ENCODE measurements around the gene MCOLN1. TPM values are rescaled to one million over a fixed set of nuclear protein-coding genes. Genes with fewer than 3 reads are reported as not detected.

The MCOLN1 gene
- total RNA-seq, 2 donors from 2014 or later: 11.2 to 13.0 TPM

DNA sequence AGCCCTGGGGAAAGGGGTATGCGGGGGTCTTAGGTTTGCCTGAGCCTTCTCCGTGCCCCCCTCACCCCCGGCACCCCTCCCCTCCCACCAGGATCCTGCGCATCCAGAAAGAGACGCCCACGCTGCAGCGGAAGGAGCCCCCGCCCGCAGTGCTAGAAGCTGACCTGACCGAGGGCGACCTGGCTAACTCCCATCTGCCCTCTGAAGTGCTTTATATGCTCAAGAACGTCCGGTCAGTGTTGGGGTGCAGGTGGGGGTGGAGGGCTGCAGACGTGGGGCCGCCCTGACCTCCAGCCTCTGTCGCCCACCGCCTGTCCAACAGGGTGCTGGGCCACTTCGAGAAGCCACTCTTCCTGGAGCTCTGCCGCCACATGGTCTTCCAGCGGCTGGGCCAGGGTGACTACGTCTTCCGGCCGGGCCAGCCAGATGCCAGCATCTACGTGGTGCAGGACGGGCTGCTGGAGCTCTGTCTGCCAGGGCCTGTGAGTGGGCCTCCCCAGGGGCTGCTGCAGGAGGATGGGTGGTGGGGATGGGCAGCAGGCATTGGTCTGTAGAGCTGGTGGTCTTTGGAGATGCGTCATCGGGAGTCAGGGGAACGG is 17.5 kb downstream of the MCOLN1 start:
- no peaks in the 10 kb centered on the region for H3K27me3 ChIP-seq
- peaks cover 0 to 10% of the 10 kb centered on the region in 2 donors for H3K4me1 ChIP-seq
- TF ChIP-seq, protein P1, sequence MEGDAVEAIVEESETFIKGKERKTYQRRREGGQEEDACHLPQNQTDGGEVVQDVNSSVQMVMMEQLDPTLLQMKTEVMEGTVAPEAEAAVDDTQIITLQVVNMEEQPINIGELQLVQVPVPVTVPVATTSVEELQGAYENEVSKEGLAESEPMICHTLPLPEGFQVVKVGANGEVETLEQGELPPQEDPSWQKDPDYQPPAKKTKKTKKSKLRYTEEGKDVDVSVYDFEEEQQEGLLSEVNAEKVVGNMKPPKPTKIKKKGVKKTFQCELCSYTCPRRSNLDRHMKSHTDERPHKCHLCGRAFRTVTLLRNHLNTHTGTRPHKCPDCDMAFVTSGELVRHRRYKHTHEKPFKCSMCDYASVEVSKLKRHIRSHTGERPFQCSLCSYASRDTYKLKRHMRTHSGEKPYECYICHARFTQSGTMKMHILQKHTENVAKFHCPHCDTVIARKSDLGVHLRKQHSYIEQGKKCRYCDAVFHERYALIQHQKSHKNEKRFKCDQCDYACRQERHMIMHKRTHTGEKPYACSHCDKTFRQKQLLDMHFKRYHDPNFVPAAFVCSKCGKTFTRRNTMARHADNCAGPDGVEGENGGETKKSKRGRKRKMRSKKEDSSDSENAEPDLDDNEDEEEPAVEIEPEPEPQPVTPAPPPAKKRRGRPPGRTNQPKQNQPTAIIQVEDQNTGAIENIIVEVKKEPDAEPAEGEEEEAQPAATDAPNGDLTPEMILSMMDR (IDR thresholded peaks at IDR 0.05): no peak
- no peak overlapping the region for H3K4me3 ChIP-seq
- no peak for DNase-seq (ENCODE audit: low spot score)
- H3K9me3 ChIP-seq: no peaks in the 10 kb centered on the region
- peaks cover 66% of the 10 kb centered on the region for H3K36me3 ChIP-seq
- H3K27ac ChIP-seq: no peak overlapping the region

DNA sequence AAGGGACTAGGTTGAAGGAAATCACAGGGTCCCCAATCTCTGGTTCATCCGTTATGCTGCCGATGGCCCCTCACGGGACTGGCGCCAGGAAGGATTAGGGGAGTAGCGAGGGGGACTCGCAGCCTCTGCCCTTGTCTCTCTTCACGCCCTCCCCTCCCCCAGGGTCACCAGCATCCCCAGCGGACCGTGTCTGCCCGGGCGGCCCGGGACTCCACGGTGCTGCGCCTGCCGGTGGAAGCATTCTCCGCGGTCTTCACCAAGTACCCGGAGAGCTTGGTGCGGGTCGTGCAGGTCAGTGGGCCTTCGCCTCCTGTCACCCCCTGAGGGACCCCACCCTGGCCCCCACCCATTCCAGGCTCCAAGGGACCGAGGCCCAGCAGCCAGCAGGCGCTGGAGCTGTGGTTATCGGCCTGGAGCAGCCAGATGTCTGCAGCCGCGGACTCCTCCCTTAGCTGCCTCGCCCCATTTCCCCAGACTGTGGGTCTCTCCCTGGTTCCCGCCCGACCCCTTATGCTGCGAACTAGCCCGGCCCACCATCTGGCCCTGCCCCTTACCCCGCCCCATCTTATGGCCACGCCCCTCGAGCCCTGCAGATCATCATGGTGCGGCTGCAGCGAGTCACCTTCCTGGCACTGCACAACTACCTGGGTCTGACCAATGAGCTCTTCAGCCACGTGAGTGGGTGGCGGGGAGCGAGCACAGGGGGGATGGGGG is 18.5 kb downstream of the MCOLN1 start:
- Histone ChIP-seq H3K4me1 (peaks cover 0 to 7% of the 10 kb centered on the region in 2 donors), H3K27me3 (no peaks in the 10 kb centered on the region), H3K27ac (no peak overlapping the region), H3K36me3 (peaks cover 68% of the 10 kb centered on the region), H3K4me3 (no peak overlapping the region), H3K9me3 (no peaks in the 10 kb centered on the region)
- TF ChIP-seq, protein P1 (IDR thresholded peaks at IDR 0.05): no peak
- DNase-seq (ENCODE audit: low spot score): no peak

DNA sequence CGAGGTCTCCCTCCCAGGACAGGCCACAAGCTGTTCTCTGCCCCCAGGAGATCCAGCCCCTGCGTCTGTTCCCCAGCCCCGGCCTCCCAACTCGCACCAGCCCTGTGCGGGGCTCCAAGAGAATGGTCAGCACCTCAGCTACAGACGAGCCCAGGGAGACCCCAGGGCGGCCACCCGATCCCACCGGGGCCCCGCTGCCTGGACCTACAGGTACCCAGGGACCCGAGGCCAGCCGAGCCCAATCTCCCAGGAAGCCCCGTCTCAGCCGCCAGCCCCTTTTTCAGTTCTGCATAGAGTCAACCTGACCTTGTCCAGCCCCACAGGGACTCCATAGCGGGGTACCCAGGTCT is 19.0 kb downstream of the MCOLN1 start:
- Histone ChIP-seq H3K9me3 (no peaks in the 10 kb centered on the region), H3K27me3 (no peaks in the 10 kb centered on the region), H3K36me3 (peaks cover 68% of the 10 kb centered on the region), H3K4me3 (no peak overlapping the region), H3K27ac (no peak overlapping the region), H3K4me1 (peaks cover 0 to 2% of the 10 kb centered on the region in 2 donors)
- DNase-seq (ENCODE audit: low spot score): no peak
- TF ChIP-seq, protein P1 (IDR thresholded peaks at IDR 0.05): no peak

DNA sequence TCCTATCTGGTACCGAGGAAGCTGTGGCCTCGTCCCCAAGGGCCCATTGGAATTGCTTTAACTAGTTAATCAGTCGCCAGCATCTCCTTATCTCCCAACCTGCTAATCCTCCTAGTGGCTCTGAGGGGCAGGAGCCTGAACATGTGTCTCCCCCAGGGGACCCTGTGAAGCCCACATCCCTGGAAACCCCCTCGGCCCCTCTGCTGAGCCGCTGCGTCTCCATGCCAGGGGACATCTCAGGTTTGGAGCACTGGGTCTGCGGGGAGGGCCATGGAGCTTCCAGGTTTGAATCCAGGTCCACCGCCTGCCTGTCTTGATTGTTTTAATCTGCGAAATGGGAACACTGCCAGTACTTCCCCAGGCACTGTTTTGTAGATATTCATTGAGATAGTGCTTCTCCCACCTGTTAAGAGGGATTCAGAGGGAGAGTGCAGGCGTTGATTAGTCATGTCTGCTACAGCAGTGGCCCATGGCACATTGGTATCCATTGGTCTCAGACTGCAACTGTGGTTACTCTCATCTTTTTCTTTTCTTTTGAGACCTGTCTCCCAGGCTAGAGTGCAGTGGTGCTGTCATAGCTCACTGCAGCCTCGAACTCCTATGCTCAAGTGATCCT is 19.5 kb downstream of the MCOLN1 start:
- TF ChIP-seq, protein P1 (IDR thresholded peaks at IDR 0.05): no peak
- Histone ChIP-seq H3K4me3 (no peak overlapping the region), H3K36me3 (peaks cover 68% of the 10 kb centered on the region), H3K9me3 (no peaks in the 10 kb centered on the region), H3K27me3 (no peaks in the 10 kb centered on the region), H3K27ac (no peak overlapping the region), H3K4me1 (no peaks in the 10 kb centered on the region)
- no peak for DNase-seq (ENCODE audit: low spot score)

DNA sequence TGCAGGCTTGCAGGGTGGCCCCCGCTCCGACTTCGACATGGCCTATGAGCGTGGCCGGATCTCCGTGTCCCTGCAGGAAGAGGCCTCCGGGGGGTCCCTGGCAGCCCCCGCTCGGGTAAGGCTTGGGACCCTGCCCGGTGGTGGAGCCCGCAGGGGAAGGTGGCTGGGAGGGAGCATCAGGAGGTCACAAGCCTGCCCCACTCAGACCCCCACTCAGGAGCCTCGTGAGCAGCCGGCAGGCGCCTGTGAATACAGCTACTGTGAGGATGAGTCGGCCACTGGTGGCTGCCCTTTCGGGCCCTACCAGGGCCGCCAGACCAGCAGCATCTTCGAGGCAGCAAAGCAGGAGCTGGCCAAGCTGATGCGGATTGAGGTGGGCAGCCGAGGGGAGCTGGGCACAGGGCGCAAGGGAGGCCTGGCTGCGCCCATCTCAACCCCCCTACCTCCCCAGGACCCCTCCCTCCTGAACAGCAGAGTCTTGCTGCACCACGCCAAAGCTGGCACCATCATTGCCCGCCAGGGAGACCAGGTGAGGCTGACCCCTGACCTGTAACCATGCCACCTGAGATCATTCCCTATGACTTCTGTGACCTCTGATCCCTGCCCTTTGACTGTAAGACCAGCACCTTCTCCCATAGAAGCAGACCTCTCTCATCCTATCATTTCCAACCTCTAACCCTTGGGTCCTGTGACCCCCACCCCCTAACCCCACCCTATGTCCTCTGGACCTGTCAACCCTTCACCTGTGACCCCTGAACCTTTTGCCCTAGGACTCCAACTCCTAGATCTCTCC is 20.3 kb downstream of the MCOLN1 start:
- no peaks in the 10 kb centered on the region for H3K9me3 ChIP-seq
- H3K27me3 ChIP-seq: no peaks in the 10 kb centered on the region
- no peak for DNase-seq (ENCODE audit: low spot score)
- peak overlapping the region in 1 of 2 donors; percentile 26 for H3K27ac ChIP-seq
- no peaks in the 10 kb centered on the region for H3K4me1 ChIP-seq
- no peak overlapping the region for H3K4me3 ChIP-seq
- TF ChIP-seq, protein P1 (IDR thresholded peaks at IDR 0.05): no peak
- H3K36me3 ChIP-seq: peaks cover 62% of the 10 kb centered on the region
